H9 (cell line): ENCODE measurements around the gene BAAT. TPM values are rescaled to one million over a fixed set of nuclear protein-coding genes. Genes with fewer than 3 reads are reported as not detected.

ENCODE experiments used
- DNase-seq: peaks from one replicate; pipeline ENCODE4 v3.0.0-alpha.2; 2017
- H2AFZ ChIP-seq: one replicate; pipeline ENCODE4 v1.6.1; 2013; ENCODE audit warnings: mild to moderate bottlenecking, low read length, control low read depth, moderate library complexity
- H2AK5ac ChIP-seq: 2 replicates; pipeline ENCODE4 v1.6.1; 2013; ENCODE audit warnings: low read length, control low read depth, mixed read lengths; ENCODE audit not compliant: insufficient read length
- H2BK120ac ChIP-seq: one replicate; pipeline ENCODE4 v1.6.1; 2013; ENCODE audit warnings: low read depth, mild to moderate bottlenecking, low read length, control low read depth, inconsistent platforms; ENCODE audit not compliant: poor library complexity, severe bottlenecking
- H2BK12ac ChIP-seq: 2 replicates; pipeline ENCODE4 v1.6.1; 2013; ENCODE audit warnings: low read length, control low read depth, mixed read lengths, low read depth; ENCODE audit not compliant: insufficient read length
- H2BK15ac ChIP-seq: 2 replicates; pipeline ENCODE4 v1.6.1; 2013; ENCODE audit warnings: low read depth, low read length, control low read depth
- H2BK20ac ChIP-seq: one replicate; pipeline ENCODE4 v1.6.1; 2013; ENCODE audit warnings: low read depth, mild to moderate bottlenecking, low read length, control low read depth, inconsistent platforms; ENCODE audit not compliant: poor library complexity, severe bottlenecking
- H2BK5ac ChIP-seq: 2 replicates; pipeline ENCODE4 v1.6.1; 2013; ENCODE audit warnings: low read length, control low read depth, mixed read lengths; ENCODE audit not compliant: insufficient read length
- H3K14ac ChIP-seq: 2 replicates; pipeline ENCODE4 v1.6.1; 2013; ENCODE audit warnings: low read length, control low read depth; ENCODE audit not compliant: insufficient read depth
- H3K18ac ChIP-seq: 2 replicates; pipeline ENCODE4 v1.6.1; 2013; ENCODE audit warnings: low read depth, mild to moderate bottlenecking, mixed read lengths, low read length, control low read depth; ENCODE audit not compliant: insufficient read length
- H3K23ac ChIP-seq: 2 replicates; pipeline ENCODE4 v1.6.1; 2013; ENCODE audit warnings: low read length, control low read depth, mixed read lengths, low read depth; ENCODE audit not compliant: insufficient read length
- H3K23me2 ChIP-seq: 2 replicates; pipeline ENCODE4 v1.6.1; 2013; ENCODE audit warnings: low read depth, mild to moderate bottlenecking, mixed read lengths, low read length, control low read depth; ENCODE audit not compliant: insufficient read length, poor library complexity, severe bottlenecking
- H3K27ac ChIP-seq: 2 replicates; pipeline ENCODE4 v1.5.1; 2013; ENCODE audit warnings: low read length, control low read depth, mixed read lengths, low read depth; ENCODE audit not compliant: insufficient read length
- H3K27me3 ChIP-seq: 2 replicates; pipeline ENCODE4 v1.6.1; 2013; ENCODE audit warnings: low read length, control low read depth, inconsistent platforms; ENCODE audit not compliant: insufficient read depth
- H3K4ac ChIP-seq: 2 replicates; pipeline ENCODE4 v1.6.1; 2013; ENCODE audit warnings: low read depth, mild to moderate bottlenecking, control low read depth, inconsistent platforms, low read length, moderate library complexity
- H3K4me1 ChIP-seq: 2 replicates; pipeline ENCODE4 v1.6.1; 2013; ENCODE audit warnings: low read length, control low read depth, inconsistent platforms; ENCODE audit not compliant: insufficient read depth
- H3K4me2 ChIP-seq: 2 replicates; pipeline ENCODE4 v1.6.1; 2013; ENCODE audit warnings: low read length, control low read depth, mixed read lengths; ENCODE audit not compliant: insufficient read length, insufficient read depth
- H3K56ac ChIP-seq: 2 replicates; pipeline ENCODE4 v1.6.1; 2013; ENCODE audit warnings: low read depth, mild to moderate bottlenecking, mixed read lengths, low read length, control low read depth; ENCODE audit not compliant: insufficient read length
- H3K79me1 ChIP-seq: 2 replicates; pipeline ENCODE4 v1.6.1; 2013; ENCODE audit warnings: low read depth, mild to moderate bottlenecking, moderate library complexity, low read length, control low read depth, inconsistent platforms; ENCODE audit not compliant: insufficient read depth, poor library complexity, severe bottlenecking
- H3K79me2 ChIP-seq: 2 replicates; pipeline ENCODE4 v1.6.1; 2013; ENCODE audit warnings: low read length, control low read depth, inconsistent platforms; ENCODE audit not compliant: insufficient read depth
- H3K9ac ChIP-seq: 2 replicates; pipeline ENCODE4 v1.6.1; 2013; ENCODE audit warnings: low read length, control low read depth, mixed read lengths; ENCODE audit not compliant: insufficient read length; ENCODE audit errors: extremely low read depth
- H3K9me3 ChIP-seq: one replicate; pipeline ENCODE4 v1.6.1; 2013; ENCODE audit warnings: low read depth, low read length, inconsistent platforms; ENCODE audit not compliant: control insufficient read depth
- H3T11ph ChIP-seq: one replicate; pipeline ENCODE4 v1.6.1; 2013; ENCODE audit warnings: mild to moderate bottlenecking, low read length, control low read depth, inconsistent platforms
- H4K20me1 ChIP-seq: one replicate; pipeline ENCODE4 v1.6.1; 2013; ENCODE audit not compliant: control insufficient read depth, insufficient read length, insufficient read depth
- H4K5ac ChIP-seq: 2 replicates; pipeline ENCODE4 v1.6.1; 2013; ENCODE audit warnings: low read depth, mild to moderate bottlenecking, mixed read lengths, low read length, control low read depth; ENCODE audit not compliant: insufficient read length
- H4K8ac ChIP-seq: replicated peaks from 2 replicates; pipeline ENCODE4 v1.6.1; 2013; ENCODE audit warnings: low read length, control low read depth, mixed read lengths, low read depth; ENCODE audit not compliant: insufficient read length
- H4K91ac ChIP-seq: 2 replicates; pipeline ENCODE4 v1.6.1; 2013; ENCODE audit warnings: low read depth, mild to moderate bottlenecking, moderate library complexity, mixed read lengths, low read length, control low read depth; ENCODE audit not compliant: insufficient read length
- H3K27ac Mint-ChIP-seq, 3 experiments: 2 replicates in 2 of 3; 3 replicates in 1 of 3; pipeline ENCODE4 v1.8.0; 2020 to 2021; ENCODE audit warnings: mixed read lengths in 3 of 3, mild to moderate bottlenecking in 1 of 3, moderate library complexity in 1 of 3
- H3K27me3 Mint-ChIP-seq: 2 replicates; pipeline ENCODE4 v1.8.0; 2021; ENCODE audit warnings: low read depth, mild to moderate bottlenecking, moderate library complexity, mixed read lengths
- H3K36me3 Mint-ChIP-seq, 3 experiments: 2 replicates in 2 of 3; 3 replicates in 1 of 3; pipeline ENCODE4 v1.8.0; 2020 to 2021; ENCODE audit warnings: low read depth in 3 of 3, mixed read lengths in 3 of 3; ENCODE audit not compliant: insufficient read depth in 1 of 3
- H3K4me1 Mint-ChIP-seq, 2 experiments: 2 replicates each; pipeline ENCODE4 v1.8.0; 2020; ENCODE audit warnings: mixed read lengths in 2 of 2
- H3K4me3 Mint-ChIP-seq, 2 experiments: 2 replicates in 1 of 2; 3 replicates in 1 of 2; pipeline ENCODE4 v1.8.0; 2020 to 2021; ENCODE audit warnings: mild to moderate bottlenecking in 2 of 2, mixed read lengths in 2 of 2, moderate library complexity in 1 of 2
- H3K9me3 Mint-ChIP-seq, 2 experiments: 2 replicates in 1 of 2; 3 replicates in 1 of 2; pipeline ENCODE4 v1.8.0; 2020; ENCODE audit warnings: mild to moderate bottlenecking in 2 of 2, mixed read lengths in 2 of 2, moderate library complexity in 1 of 2
- WGBS: extraction: QIAGEN DNeasy Blood & Tissue Kit; methylation state at CpG from one replicate; pipeline ENCODE4 v1.1.7; 2013; ENCODE audit warnings: missing lambda C conversion rate, low lambda C conversion rate, mixed read lengths; ENCODE audit not compliant: insufficient read length; ENCODE audit errors: extremely low coverage; 5-methylcytosine and 5-hydroxymethylcytosine counted together
- total RNA-seq: library from RNA; stranded (reverse); gene quantifications from 2 replicates; pipeline ENCODE4 v1.2.1, GENCODE V29; 2021
- TF ChIP-seq, protein P1 (sequence below): fragments of 200-600 bp; sonication (generic); conservative IDR thresholded peaks from 3 replicates; pipeline ENCODE4 v1.8.0; 2021; ENCODE audit warnings: antibody characterized with exemption, mild to moderate bottlenecking

BAAT gene
- total RNA-seq, 1 experiment from 2014 or later, result 0.09 TPM

DNA sequence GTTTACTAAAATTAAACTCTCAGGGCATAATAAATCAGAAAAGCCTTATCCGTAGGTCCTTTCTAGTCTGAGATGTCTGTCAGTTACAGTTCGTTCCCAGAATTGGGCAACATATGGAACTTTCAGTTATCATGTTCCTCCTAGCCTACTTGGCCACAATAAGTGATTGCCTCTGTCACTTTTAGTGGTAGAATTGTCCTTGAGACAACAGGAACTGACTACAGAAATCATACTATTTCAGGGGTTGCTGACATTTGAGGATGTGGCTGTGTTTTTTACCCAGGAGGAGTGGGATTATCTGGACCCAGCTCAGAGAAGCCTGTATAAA, 14.8 kb upstream of the BAAT start:
- Histone ChIP-seq H2BK5ac (no peak overlapping the region), H2BK120ac (no peak overlapping the region), H2BK15ac (no peak overlapping the region), H3K79me2 (peaks cover 23% of the 10 kb centered on the region; the same call in 1 of the 2 replicates), H2AK5ac (no peak overlapping the region), H4K8ac (no peak overlapping the region), H3K27me3 (no peaks in the 10 kb centered on the region), H3T11ph (no peak overlapping the region), H2AFZ (no peak overlapping the region), H3K27ac (no peak overlapping the region), H4K91ac (no peak overlapping the region), H3K79me1 (peaks cover 7% of the 10 kb centered on the region), H3K14ac (no peak overlapping the region), H3K4ac (no peak overlapping the region), H3K23ac (no peak overlapping the region), H4K5ac (no peak overlapping the region), H3K18ac (no peak overlapping the region), H3K9me3 (no peaks in the 10 kb centered on the region), H3K9ac (no peak overlapping the region), H2BK12ac (no peak overlapping the region), H3K56ac (no peak overlapping the region), H3K4me1 (no peaks in the 10 kb centered on the region), H3K4me2 (peak overlapping the region; percentile 60), H2BK20ac (no peak overlapping the region), H3K23me2 (peaks cover 3% of the 10 kb centered on the region), H4K20me1 (peaks cover 2% of the 10 kb centered on the region)
- Mint-ChIP-seq H3K4me3 (peak overlapping the region; percentile 97 to 98), H3K36me3 (peaks cover 67 to 75% (median 71%) of the 10 kb centered on the region in 3 experiments), H3K27ac (no peak overlapping the region), H3K9me3 (peaks cover 14 to 27% of the 10 kb centered on the region in 2 experiments), H3K27me3 (no peaks in the 10 kb centered on the region), H3K4me1 (peaks cover 18 to 20% of the 10 kb centered on the region in 2 experiments)
- DNase-seq, result no peak
- WGBS, result no CpG with 5 or more reads among the region's 2 CpGs
- TF ChIP-seq, protein P1, sequence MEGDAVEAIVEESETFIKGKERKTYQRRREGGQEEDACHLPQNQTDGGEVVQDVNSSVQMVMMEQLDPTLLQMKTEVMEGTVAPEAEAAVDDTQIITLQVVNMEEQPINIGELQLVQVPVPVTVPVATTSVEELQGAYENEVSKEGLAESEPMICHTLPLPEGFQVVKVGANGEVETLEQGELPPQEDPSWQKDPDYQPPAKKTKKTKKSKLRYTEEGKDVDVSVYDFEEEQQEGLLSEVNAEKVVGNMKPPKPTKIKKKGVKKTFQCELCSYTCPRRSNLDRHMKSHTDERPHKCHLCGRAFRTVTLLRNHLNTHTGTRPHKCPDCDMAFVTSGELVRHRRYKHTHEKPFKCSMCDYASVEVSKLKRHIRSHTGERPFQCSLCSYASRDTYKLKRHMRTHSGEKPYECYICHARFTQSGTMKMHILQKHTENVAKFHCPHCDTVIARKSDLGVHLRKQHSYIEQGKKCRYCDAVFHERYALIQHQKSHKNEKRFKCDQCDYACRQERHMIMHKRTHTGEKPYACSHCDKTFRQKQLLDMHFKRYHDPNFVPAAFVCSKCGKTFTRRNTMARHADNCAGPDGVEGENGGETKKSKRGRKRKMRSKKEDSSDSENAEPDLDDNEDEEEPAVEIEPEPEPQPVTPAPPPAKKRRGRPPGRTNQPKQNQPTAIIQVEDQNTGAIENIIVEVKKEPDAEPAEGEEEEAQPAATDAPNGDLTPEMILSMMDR, result no peak
